PC-9 (cell line): Measurements from ENCODE around the gene PRSS21.

Source experiments
- CTCF ChIP-seq: fragments of 200-600 bp; sonication (generic); conservative IDR thresholded peaks from 2 replicates; pipeline ENCODE4 v1.6.1; 2017; ENCODE audit warnings: mixed run types, antibody characterized with exemption, mild to moderate bottlenecking, moderate library complexity
- EZH2 ChIP-seq: fragments of 200-600 bp; sonication (generic); IDR thresholded peaks from 2 replicates; pipeline ENCODE4 v1.8.0; 2017; ENCODE audit warnings: antibody characterized with exemption, low read depth

- TF ChIP-seq CTCF (no peak), EZH2 (no peak)
Observed at GRCh38 chr16:2791174-2791573, 25.9 kb upstream of the PRSS21 start.
